NCI-H2227 (cell line): Measurements from ENCODE around the gene SKA2.
"Not testable (repeated sequence)": the region's sequence is repeated elsewhere in the genome, so short reads cannot be mapped to it uniquely, and the experiment has no call there.

ENCODE experiments used
- DNase-seq: peaks from one replicate; lab custom pipeline; 2025; ENCODE audit not compliant: unreplicated experiment; lab: John Stamatoyannopoulos, UW

The SKA2 gene

GRCh38 chr17:59152925-59153324 is 2.1 kb downstream of the SKA2 start:
- DNase-seq = no peak

- no peak for DNase-seq
Measured at GRCh38 chr17:59151591-59151990, 3.4 kb downstream of the SKA2 start.

- no peak for DNase-seq
Measured at GRCh38 chr17:59151006-59151405, 4.0 kb downstream of the SKA2 start.

- DNase-seq = no peak
Measured at GRCh38 chr17:59149841-59150511, 5.0 kb downstream of the SKA2 start.

- no peak for DNase-seq
Measured at GRCh38 chr17:59149051-59149450, 5.9 kb downstream of the SKA2 start.

GRCh38 chr17:59145571-59146096 is 9.4 kb downstream of the SKA2 start:
- no peak for DNase-seq

GRCh38 chr17:59141860-59142259 is 13.1 kb downstream of the SKA2 start:
- DNase-seq = no peak

- DNase-seq = no peak
Measured at GRCh38 chr17:59139939-59140338, 15.0 kb downstream of the SKA2 start.

GRCh38 chr17:59138339-59138738 is 16.6 kb downstream of the SKA2 start:
- not testable (repeated sequence) for DNase-seq

- no peak for DNase-seq
Measured at GRCh38 chr17:59131131-59131530, 23.9 kb downstream of the SKA2 start.

GRCh38 chr17:59129814-59130213 is 25.2 kb downstream of the SKA2 start:
- no peak for DNase-seq

- no peak for DNase-seq
Measured at GRCh38 chr17:59126809-59127417, 28.1 kb downstream of the SKA2 start.

- no peak for DNase-seq
Measured at GRCh38 chr17:59124665-59125064, 30.3 kb downstream of the SKA2 start.

- no peak for DNase-seq
Measured at GRCh38 chr17:59121901-59122480, 33.0 kb downstream of the SKA2 start.

GRCh38 chr17:59115474-59115873 is 39.5 kb downstream of the SKA2 start:
- no peak for DNase-seq

- DNase-seq = no peak
Measured at GRCh38 chr17:59111539-59111938, 43.4 kb downstream of the SKA2 start.

- DNase-seq = no peak
Measured at GRCh38 chr17:59110973-59111372, 44.0 kb downstream of the SKA2 start.

- DNase-seq = no peak
Measured at GRCh38 chr17:59108400-59109102, 46.4 kb downstream of the SKA2 start.

- no peak for DNase-seq
Measured at GRCh38 chr17:59107306-59107670, 47.7 kb downstream of the SKA2 start.

GRCh38 chr17:59106463-59107305 is 48.3 kb downstream of the SKA2 start, which contains the start of gene TRIM37:
Gene TRIM37 (minus strand): TSS chr17:59106880. CDS start chr17:59106461, 419 bp downstream.
- peak; percentile 100 for DNase-seq
